GM12892 (cell line): ENCODE data around the gene AOPEP.

ENCODE experiments used
- POLR2A ChIP-seq: IDR thresholded peaks from 2 replicates; pipeline ENCODE4 v1.6.1; 2011; ENCODE audit warnings: low read depth, low read length, control low read depth
- POLR2AphosphoS5 ChIP-seq: IDR thresholded peaks from 2 replicates; pipeline ENCODE4 v1.6.1; 2011; ENCODE audit warnings: low read depth, low read length, control low read depth

DNA sequence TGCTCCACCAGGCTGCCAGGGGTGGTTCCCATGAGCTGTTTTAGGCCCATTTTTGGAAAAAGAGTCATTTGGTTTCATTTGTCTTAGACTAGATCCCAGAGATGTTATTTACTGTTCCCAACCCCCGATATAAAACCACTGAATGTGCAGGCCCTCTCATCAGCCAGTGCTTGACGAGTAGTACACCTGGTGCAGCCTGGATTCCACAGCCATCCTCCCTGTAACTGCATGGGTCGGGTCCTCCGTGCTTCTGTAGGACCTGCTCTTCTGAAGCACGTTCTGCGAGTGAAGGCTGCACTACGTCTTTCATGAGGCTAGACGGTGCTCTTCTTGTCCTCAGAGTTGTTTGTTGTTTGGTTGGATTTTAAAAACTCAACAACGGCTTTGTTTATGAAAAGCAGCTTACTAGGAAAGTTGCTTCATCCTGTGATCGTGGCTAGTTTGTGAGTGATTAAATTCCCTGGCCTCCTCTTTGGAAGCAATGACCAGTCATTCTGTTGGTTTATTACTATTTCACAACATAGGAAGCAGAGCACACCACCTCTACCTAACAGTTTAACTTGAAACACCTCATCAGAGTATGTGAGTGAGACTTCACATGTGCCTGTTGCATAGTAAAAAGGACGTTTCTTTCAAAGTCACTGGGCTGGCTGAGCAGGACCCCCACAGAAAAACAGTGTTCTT, 135.2 kb downstream of the AOPEP start:
- TF ChIP-seq POLR2A: no peak
- TF ChIP-seq POLR2AphosphoS5: no peak
